ENCODE results near the gene TDP1.

TDP1 gene

DNA sequence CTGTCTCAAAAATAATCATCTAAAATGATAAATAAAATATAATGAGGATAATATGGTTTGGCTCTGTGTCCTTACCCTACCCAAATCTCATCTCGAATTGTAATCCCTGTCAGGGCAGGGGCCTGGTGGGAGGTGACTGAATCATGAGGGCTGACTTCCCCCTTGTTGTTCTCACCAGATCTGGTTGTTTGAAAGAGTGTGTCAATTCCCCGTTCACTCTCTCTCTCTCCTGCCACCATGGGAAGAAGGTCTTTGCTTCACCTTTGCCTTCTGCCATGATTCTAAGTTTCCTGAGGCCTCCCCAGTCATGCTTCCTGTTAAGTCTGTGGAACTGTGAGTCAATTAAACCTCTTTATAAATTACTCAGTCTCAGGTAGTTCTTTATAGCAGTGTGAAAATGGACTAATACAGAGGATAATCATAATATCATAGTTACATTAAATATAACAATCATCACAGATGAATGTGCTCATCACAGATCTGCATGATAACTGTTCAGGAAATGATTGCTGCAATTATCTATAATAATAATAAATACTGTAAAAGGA lies 13.8 kb upstream of the TDP1 start:
- H3K27ac ChIP-seq (ENCODE audit: low read length), result no peak overlapping the region
- no peak overlapping the region for H3K4me2 ChIP-seq (ENCODE audit: insufficient read depth, low read length)
- no peaks in the 10 kb centered on the region for H4K20me1 ChIP-seq (ENCODE audit: insufficient read depth, low read length)
- H3K36me3 ChIP-seq (ENCODE audit: insufficient read depth, low read length), result no peaks in the 10 kb centered on the region
- no peak overlapping the region for H3K4me3 ChIP-seq (ENCODE audit: low read depth in 1 of 2, low read length in 2 of 2)
- H3K4me1 ChIP-seq (ENCODE audit: insufficient read depth, low read length), result no peaks in the 10 kb centered on the region
- H2AFZ ChIP-seq (ENCODE audit: low read depth, low read length), result no peak overlapping the region
- ATAC-seq (ENCODE audit: insufficient read depth, low read depth), result no peak
- H3K9ac ChIP-seq (ENCODE audit: low read depth, low read length), result no peak overlapping the region
- no peak for DNase-seq
- H3K9me3 ChIP-seq (ENCODE audit: insufficient read depth, low read length, severe bottlenecking), result no peaks in the 10 kb centered on the region
- TF ChIP-seq, protein P1, sequence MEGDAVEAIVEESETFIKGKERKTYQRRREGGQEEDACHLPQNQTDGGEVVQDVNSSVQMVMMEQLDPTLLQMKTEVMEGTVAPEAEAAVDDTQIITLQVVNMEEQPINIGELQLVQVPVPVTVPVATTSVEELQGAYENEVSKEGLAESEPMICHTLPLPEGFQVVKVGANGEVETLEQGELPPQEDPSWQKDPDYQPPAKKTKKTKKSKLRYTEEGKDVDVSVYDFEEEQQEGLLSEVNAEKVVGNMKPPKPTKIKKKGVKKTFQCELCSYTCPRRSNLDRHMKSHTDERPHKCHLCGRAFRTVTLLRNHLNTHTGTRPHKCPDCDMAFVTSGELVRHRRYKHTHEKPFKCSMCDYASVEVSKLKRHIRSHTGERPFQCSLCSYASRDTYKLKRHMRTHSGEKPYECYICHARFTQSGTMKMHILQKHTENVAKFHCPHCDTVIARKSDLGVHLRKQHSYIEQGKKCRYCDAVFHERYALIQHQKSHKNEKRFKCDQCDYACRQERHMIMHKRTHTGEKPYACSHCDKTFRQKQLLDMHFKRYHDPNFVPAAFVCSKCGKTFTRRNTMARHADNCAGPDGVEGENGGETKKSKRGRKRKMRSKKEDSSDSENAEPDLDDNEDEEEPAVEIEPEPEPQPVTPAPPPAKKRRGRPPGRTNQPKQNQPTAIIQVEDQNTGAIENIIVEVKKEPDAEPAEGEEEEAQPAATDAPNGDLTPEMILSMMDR (IDR thresholded peaks at IDR 0.05; ENCODE audit: borderline replicate concordance, extremely low read depth, low read length, poor library complexity, severe bottlenecking), result no peak
- no peak for TF ChIP-seq EZH2 (IDR thresholded peaks at IDR 0.05; ENCODE audit: borderline replicate concordance, low read depth, low read length, severe bottlenecking)
- no peaks in the 10 kb centered on the region for H3K27me3 ChIP-seq (ENCODE audit: insufficient read depth, low read length, poor library complexity)
- no peaks in the 10 kb centered on the region for H3K79me2 ChIP-seq (ENCODE audit: insufficient read depth, low read length)

DNA sequence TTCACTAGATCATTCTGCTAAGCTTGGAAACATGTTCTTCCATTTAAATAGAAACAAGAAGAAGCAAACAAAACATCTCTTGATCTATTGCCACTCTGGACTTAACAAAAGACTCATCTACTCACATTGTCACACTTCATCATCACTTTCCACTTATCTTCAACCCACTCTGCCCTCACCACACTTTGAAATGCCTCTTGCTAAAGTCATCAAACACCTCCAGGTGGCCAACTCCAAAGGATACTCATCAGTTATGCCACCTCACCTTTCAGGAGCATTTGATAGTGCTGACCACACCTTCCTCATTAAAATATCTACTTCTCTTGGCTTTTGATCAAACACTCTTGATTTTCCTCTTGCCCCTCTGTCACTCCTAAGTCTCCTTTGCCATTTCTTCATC lies 8.4 kb upstream of the TDP1 start:
- H3K27me3 ChIP-seq (ENCODE audit: insufficient read depth, low read length, poor library complexity), result no peaks in the 10 kb centered on the region
- H3K27ac ChIP-seq (ENCODE audit: low read length), result no peak overlapping the region
- H3K36me3 ChIP-seq (ENCODE audit: insufficient read depth, low read length), result peaks cover 18% of the 10 kb centered on the region; the same call in 1 of the 2 replicates
- TF ChIP-seq EZH2 (IDR thresholded peaks at IDR 0.05; ENCODE audit: borderline replicate concordance, low read depth, low read length, severe bottlenecking), result no peak
- TF ChIP-seq, protein P1 (IDR thresholded peaks at IDR 0.05; ENCODE audit: borderline replicate concordance, extremely low read depth, low read length, poor library complexity, severe bottlenecking), result no peak
- H3K79me2 ChIP-seq (ENCODE audit: insufficient read depth, low read length), result no peaks in the 10 kb centered on the region
- ATAC-seq (ENCODE audit: insufficient read depth, low read depth) (no peak), DNase-seq (no peak)
- no peak overlapping the region for H3K4me3 ChIP-seq (ENCODE audit: low read depth in 1 of 2, low read length in 2 of 2)
- no peak overlapping the region for H2AFZ ChIP-seq (ENCODE audit: low read depth, low read length)
- H4K20me1 ChIP-seq (ENCODE audit: insufficient read depth, low read length), result no peaks in the 10 kb centered on the region
- H3K4me1 ChIP-seq (ENCODE audit: insufficient read depth, low read length), result no peaks in the 10 kb centered on the region; the same call in 1 of the 2 replicates
- no peaks in the 10 kb centered on the region for H3K9me3 ChIP-seq (ENCODE audit: insufficient read depth, low read length, severe bottlenecking)
- H3K9ac ChIP-seq (ENCODE audit: low read depth, low read length), result no peak overlapping the region
- no peak overlapping the region for H3K4me2 ChIP-seq (ENCODE audit: insufficient read depth, low read length)

GRCh38 chr14:89952576-89952975 lies 3.2 kb upstream of the TDP1 start:
- no peak overlapping the region for H3K4me2 ChIP-seq (ENCODE audit: insufficient read depth, low read length)
- TF ChIP-seq, protein P1 (IDR thresholded peaks at IDR 0.05; ENCODE audit: borderline replicate concordance, extremely low read depth, low read length, poor library complexity, severe bottlenecking), result no peak
- TF ChIP-seq EZH2 (IDR thresholded peaks at IDR 0.05; ENCODE audit: borderline replicate concordance, low read depth, low read length, severe bottlenecking), result no peak
- H3K27ac ChIP-seq (ENCODE audit: low read length), result no peak overlapping the region
- peaks cover 25% of the 10 kb centered on the region for H3K4me1 ChIP-seq (ENCODE audit: insufficient read depth, low read length)
- no peak overlapping the region for H2AFZ ChIP-seq (ENCODE audit: low read depth, low read length)
- peaks cover 30% of the 10 kb centered on the region for H3K36me3 ChIP-seq (ENCODE audit: insufficient read depth, low read length)
- ATAC-seq (ENCODE audit: insufficient read depth, low read depth), result no peak
- H3K9ac ChIP-seq (ENCODE audit: low read depth, low read length), result no peak overlapping the region
- no peak overlapping the region for H3K4me3 ChIP-seq (ENCODE audit: low read depth in 1 of 2, low read length in 2 of 2)
- no peak for DNase-seq
- peaks cover 3% of the 10 kb centered on the region for H3K9me3 ChIP-seq (ENCODE audit: insufficient read depth, low read length, severe bottlenecking)
- no peaks in the 10 kb centered on the region for H3K27me3 ChIP-seq (ENCODE audit: insufficient read depth, low read length, poor library complexity)
- H4K20me1 ChIP-seq (ENCODE audit: insufficient read depth, low read length), result no peaks in the 10 kb centered on the region
- H3K79me2 ChIP-seq (ENCODE audit: insufficient read depth, low read length), result peaks cover 21% of the 10 kb centered on the region
